Measurements from ENCODE around the gene UMAD1.

DNA sequence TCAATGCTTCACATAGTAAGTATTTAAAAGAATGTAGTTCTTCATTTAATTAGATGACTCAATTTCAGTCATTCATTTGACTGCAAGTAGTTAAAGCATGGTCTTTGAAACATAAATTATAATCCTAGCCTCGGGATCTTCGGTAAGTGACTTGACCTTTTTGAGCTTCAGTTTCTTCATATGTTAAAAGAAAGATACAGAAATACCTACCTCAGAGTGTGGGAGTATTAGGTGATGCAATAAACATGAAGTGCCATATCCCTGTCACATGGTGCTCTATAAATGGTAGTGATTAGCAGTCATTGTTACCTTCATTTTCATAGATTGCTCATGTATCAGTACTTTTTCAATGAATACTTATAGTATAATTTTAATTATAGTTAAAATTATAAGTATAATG is 31.2 kb upstream of the UMAD1 start:
- TF ChIP-seq FOXJ3 (CRISPR knock-in tag; IDR thresholded peaks at IDR 0.05; ENCODE audit: borderline replicate concordance) (no peak), SRSF1 (optimal IDR thresholded peaks at IDR 0.05; ENCODE audit: low read depth, low read length) (no peak), EZH2 (conservative IDR thresholded peaks at IDR 0.05; ENCODE audit: low read depth, low read length) (no peak)
